SK-N-SH (cell line): ENCODE results near the gene GNAT2.

Experiments
- RAD21 ChIP-seq: IDR thresholded peaks from 2 replicates; pipeline ENCODE4 v1.6.1; 2012; ENCODE audit warnings: mild to moderate bottlenecking, low read length
- REST ChIP-seq: IDR thresholded peaks from 2 replicates; pipeline ENCODE4 v1.6.1; 2012; ENCODE audit warnings: mild to moderate bottlenecking, low read depth, low read length, moderate library complexity
- RXRA ChIP-seq: IDR thresholded peaks from 2 replicates; pipeline ENCODE4 v1.4.0; 2012; ENCODE audit warnings: low read depth, mild to moderate bottlenecking, borderline replicate concordance

DNA sequence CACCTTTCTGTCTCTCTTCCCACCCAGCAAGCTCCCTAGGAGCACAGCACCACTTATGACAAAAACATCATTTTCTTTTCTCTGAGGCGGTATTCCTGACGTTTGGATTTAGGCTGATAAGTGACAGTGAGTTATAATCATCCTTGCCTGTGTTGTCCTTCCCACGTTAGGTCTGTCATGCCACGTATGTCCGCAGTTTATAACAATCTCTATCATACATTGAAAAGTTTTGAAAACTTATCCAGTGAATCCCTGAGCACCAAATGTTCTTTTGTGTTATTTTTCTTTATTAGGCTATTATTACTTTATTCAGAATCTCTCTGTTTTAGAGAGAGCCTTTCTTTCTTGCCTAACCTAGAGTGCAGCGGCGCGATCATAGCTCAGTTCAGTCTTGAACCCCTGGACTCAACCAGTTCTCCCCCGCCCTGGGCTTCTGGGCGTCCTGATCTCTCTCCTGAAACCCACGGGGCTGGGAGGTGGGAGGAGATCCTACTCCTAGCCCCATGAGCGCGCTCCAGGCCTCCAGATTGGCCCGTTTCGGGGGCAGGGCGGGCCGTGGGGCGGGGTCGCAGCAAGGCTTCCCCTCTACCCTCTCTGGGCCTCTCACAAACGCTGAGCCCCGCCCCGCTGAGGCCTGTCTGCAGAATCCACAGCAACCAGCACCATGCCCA is 48.2 kb upstream of the GNAT2 start, which contains the start of gene GSTM2:
- TF ChIP-seq REST (no peak), RAD21 (no peak), RXRA (no peak)
